GM12878 (cell line): ENCODE measurements around the gene PUDP. TPM values are rescaled to one million over a fixed set of nuclear protein-coding genes. Genes with fewer than 3 reads are reported as not detected.

ENCODE experiments used
- ATAC-seq: fragments of 200-7000 bp; cut with Tn5 transposase; 3 replicates; pipeline ENCODE4 v1.9.1; 2020; ENCODE audit warnings: mild to moderate bottlenecking, moderate library complexity
- BruUV-seq: library from RNA; stranded (reverse); fragments of 400-500 nt; replicated peaks from 2 replicates; lab custom pipeline; 2021; lab: Mats Ljungman, UMichigan
- CTCF ChIA-PET: fragments of 300-600 bp; sonication (Branson Sonifier 250); formaldehyde crosslinking; extraction: SDS; loops from one replicate; lab custom pipeline; 2021; ENCODE audit warnings: inconsistent platforms; lab: Yijun Ruan, JAX
- POLR2A ChIA-PET: fragments of 350-600 bp; formaldehyde crosslinking; extraction: SDS; loops from one replicate; lab custom pipeline; 2021; ENCODE audit warnings: inconsistent platforms; lab: Charles Lee
- RAD21 ChIA-PET: fragments of 300-600 bp; sonication (Branson Sonifier 250); formaldehyde crosslinking; loops from one replicate; lab custom pipeline; 2023; ENCODE audit warnings: antibody characterized with exemption; ENCODE audit not compliant: unreplicated experiment; lab: Charles Lee
- SMC1A ChIA-PET: fragments of 300-600 bp; sonication (Branson Sonifier 250); formaldehyde crosslinking; loops from one replicate; lab custom pipeline; 2023; ENCODE audit not compliant: unreplicated experiment, uncharacterized antibody; lab: Charles Lee
- DNase-seq: peaks from one replicate; pipeline ENCODE4 v3.0.0-alpha.2; 2011; ENCODE audit warnings: low read depth, low spot score
- FAIRE-seq: peaks from 3 replicates; lab custom pipeline; 2011; peaks lifted over from hg19 to GRCh38; lab: Jason Lieb, UNC
- H2AFZ ChIP-seq: 2 replicates; pipeline ENCODE4 v1.6.0; 2011; ENCODE audit warnings: low read depth, low read length, control low read depth; ENCODE audit not compliant: control insufficient read depth
- H3K27ac ChIP-seq: 2 replicates; pipeline ENCODE4 v1.5.1; 2011; ENCODE audit warnings: control low read depth; ENCODE audit not compliant: control insufficient read depth, insufficient read depth
- H3K27me3 ChIP-seq, 2 experiments: replicated peaks in 1 of 2; 2 replicates each; pipeline versions ENCODE4 v1.6.0 to v1.6.1; 2011; ENCODE audit warnings: low read length in 1 of 2; ENCODE audit not compliant: control insufficient read depth in 2 of 2, insufficient read depth in 2 of 2
- H3K36me3 ChIP-seq, 2 experiments: 2 replicates each; pipeline ENCODE4 v1.5.1; 2011; ENCODE audit warnings: low read length in 1 of 2; ENCODE audit not compliant: control insufficient read depth in 2 of 2, insufficient read depth in 2 of 2
- H3K4me1 ChIP-seq: 2 replicates; pipeline ENCODE4 v1.6.1; 2011; ENCODE audit warnings: mild to moderate bottlenecking, low read length, moderate library complexity, mixed read lengths; ENCODE audit not compliant: control insufficient read depth, insufficient read depth
- H3K4me2 ChIP-seq: 2 replicates; pipeline ENCODE4 v1.6.0; 2011; ENCODE audit warnings: control low read depth; ENCODE audit not compliant: control insufficient read depth, insufficient read depth
- H3K4me3 ChIP-seq: fragments of 200-600 bp; sonication (generic); 2 replicates; pipeline ENCODE4 v1.5.1; 2016
- H3K79me2 ChIP-seq: 2 replicates; pipeline ENCODE4 v1.6.0; 2011; ENCODE audit warnings: low read length; ENCODE audit not compliant: control insufficient read depth, insufficient read depth
- H3K9ac ChIP-seq: 2 replicates; pipeline ENCODE4 v1.8.0; 2011; ENCODE audit warnings: low read length, control low read depth, mixed read lengths; ENCODE audit not compliant: control insufficient read depth, insufficient read depth
- H3K9me3 ChIP-seq: replicated peaks from 3 replicates; pipeline ENCODE4 v1.5.1; 2011; ENCODE audit warnings: mild to moderate bottlenecking, low read length; ENCODE audit not compliant: control insufficient read depth, insufficient read depth
- H4K20me1 ChIP-seq: 2 replicates; pipeline ENCODE4 v1.6.0; 2011; ENCODE audit not compliant: control insufficient read depth, insufficient read depth
- BCL11A ChIP-seq: IDR thresholded peaks from 2 replicates; pipeline ENCODE4 v1.6.1; 2011; ENCODE audit warnings: low read depth, low read length
- BHLHE40 ChIP-seq, 2 experiments: fragments of 450-650 bp in 1 of 2; IDR thresholded peaks; 2 replicates each; pipeline ENCODE4 v1.6.1; 2011 to 2017; ENCODE audit warnings: low read depth in 2 of 2, borderline replicate concordance in 1 of 2, improper control_type of control experiment in 1 of 2, low read length in 1 of 2, mild to moderate bottlenecking in 1 of 2
- HCFC1 ChIP-seq: fragments of 150-350 bp; IDR thresholded peaks from 2 replicates; pipeline ENCODE4 v1.6.1; 2014; ENCODE audit warnings: low read length
- HDAC2 ChIP-seq: fragments of 200-600 bp; sonication (generic); IDR thresholded peaks from 2 replicates; pipeline ENCODE4 v1.6.1; 2017
- JUND ChIP-seq: IDR thresholded peaks from 2 replicates; pipeline ENCODE4 v1.6.1; 2012; ENCODE audit warnings: low read depth, mild to moderate bottlenecking, low read length, improper control_type of control experiment, moderate library complexity
- MTA3 ChIP-seq: IDR thresholded peaks from 2 replicates; pipeline ENCODE4 v1.6.1; 2012; ENCODE audit warnings: low read length, inconsistent platforms, borderline replicate concordance
- NFIC ChIP-seq: IDR thresholded peaks from 2 replicates; pipeline ENCODE4 v1.6.1; 2012; ENCODE audit warnings: low read depth, mild to moderate bottlenecking, inconsistent platforms, low read length, moderate library complexity
- NR2C1 ChIP-seq: fragments of 450-650 bp; IDR thresholded peaks from 2 replicates; pipeline ENCODE4 v1.6.1; 2017; ENCODE audit warnings: antibody characterized with exemption, mild to moderate bottlenecking, moderate library complexity
- PBX3 ChIP-seq: IDR thresholded peaks from 2 replicates; pipeline ENCODE4 v1.6.1; 2011; ENCODE audit warnings: mild to moderate bottlenecking, low read depth, low read length, moderate library complexity; ENCODE audit not compliant: insufficient replicate concordance
- SMAD1 ChIP-seq: fragments of 450-650 bp; IDR thresholded peaks from 2 replicates; pipeline ENCODE4 v1.6.1; 2018; ENCODE audit warnings: mild to moderate bottlenecking, low read depth; ENCODE audit not compliant: partially characterized antibody
- SUPT20H ChIP-seq: IDR thresholded peaks from 2 replicates; pipeline ENCODE4 v1.6.1; 2011; ENCODE audit warnings: low read depth, mild to moderate bottlenecking, low read length, moderate library complexity, borderline replicate concordance; ENCODE audit not compliant: control insufficient read depth
- TAF1 ChIP-seq: IDR thresholded peaks from 2 replicates; pipeline ENCODE4 v1.6.1; 2011; ENCODE audit warnings: mild to moderate bottlenecking, low read depth, low read length, borderline replicate concordance
- USF2 ChIP-seq: IDR thresholded peaks from 2 replicates; pipeline ENCODE4 v1.6.1; 2011; ENCODE audit warnings: low read depth, low read length, improper control_type of control experiment, borderline replicate concordance
- ZBTB33 ChIP-seq: fragments of 450-650 bp; IDR thresholded peaks from 2 replicates; pipeline ENCODE4 v1.6.1; 2017; ENCODE audit warnings: mild to moderate bottlenecking
- WGBS: methylation state at CpG from one replicate; pipeline ENCODE4 v1.1.6; 2016; ENCODE audit warnings: low lambda C conversion rate; ENCODE audit not compliant: insufficient replicate concordance, insufficient coverage; ENCODE audit errors: missing lambda C conversion rate; 5-methylcytosine and 5-hydroxymethylcytosine counted together
- in situ Hi-C: fragments of 300-500 bp; cut with MboI; formaldehyde crosslinking; loops from 9 replicates; pipeline ENCODE4 v1.14.3; 2018; ENCODE audit warnings: mixed read lengths
- intact Hi-C: fragments of 100-400 bp; cut with micrococcal nuclease; formaldehyde crosslinking; loops from one replicate; pipeline ENCODE4 v1.14.2; 2022; ENCODE audit not compliant: unreplicated experiment
- polyA plus RNA-seq, 11 experiments: library from polyadenylated mRNA; depleted of rRNA in 4 of 11; unstranded in 6 of 11; stranded (reverse) in 5 of 11; fragments of >200 nt; fragmentation: Nextera tagmentation in 4 of 11; fragmentation: Illumina TruSeq in 1 of 11; extraction: Ambion mirVana in 4 of 11; extraction: Trizol in 1 of 11; gene quantifications; 1 replicate in 1 of 11; 2 replicates in 10 of 11; pipeline versions ENCODE4 v1.2.1 to v1.2.3, GENCODE V29; 2011 to 2016; ENCODE audit warnings: inconsistent platforms in 2 of 11, missing spikeins in 2 of 11, low read depth in 1 of 11
- total RNA-seq, 4 experiments: library from RNA; depleted of rRNA in 3 of 4; stranded (reverse); fragments of >200 nt in 3 of 4; fragmentation: Illumina TruSeq in 1 of 4; extraction: Trizol in 1 of 4; gene quantifications; 2 replicates each; pipeline versions ENCODE4 v1.2.1 to v1.2.3, GENCODE V29; 2013 to 2021

Gene PUDP
- total and polyA plus RNA-seq, 10 of the 15 experiments (the other 5 are each of a cell fraction or from before 2014, with no cell fraction given): 30.8 to 83.5 (median 61.7) TPM

- TF ChIP-seq TAF1: no peak
- TF ChIP-seq NFIC: no peak
- TF ChIP-seq BHLHE40 (IDR thresholded peaks at IDR 0.05; ENCODE audit: borderline replicate concordance in 1 of 2, low read depth in 2 of 2, low read length in 1 of 2): no peak
- no peak for TF ChIP-seq BCL11A
- TF ChIP-seq JUND: no peak
- TF ChIP-seq, all 136 proteins: peak for 0
Observed at GRCh38 chrX:7116081-7116480, 31.9 kb downstream of the PUDP start (continued).

- Histone ChIP-seq H3K4me1 (peaks cover 77% of the 10 kb centered on the region), H3K27ac (peak overlapping the region; percentile 76), H2AFZ (no peak overlapping the region), H3K9ac (peak overlapping the region; percentile 46), H3K36me3 (peaks cover 0 to 4% of the 10 kb centered on the region in 2 experiments; a peak in 2 of 4 replicates), H3K4me2 (peak overlapping the region; percentile 36), H3K4me3 (no peak overlapping the region), H3K27me3 (no peaks in the 10 kb centered on the region), H3K79me2 (peaks cover 33% of the 10 kb centered on the region), H4K20me1 (no peaks in the 10 kb centered on the region), H3K9me3 (peaks cover 2% of the 10 kb centered on the region; the same call in 2 of the 3 replicates)
- in situ Hi-C loops: no loop called here
- ATAC-seq (peak; percentile 77), FAIRE-seq (peak; percentile 83), DNase-seq (peak; percentile 87)
- BruUV-seq: no TSS peak
- POLR2A ChIA-PET: interaction anchor here (0.6 to 10.2 kb wide), 7 partner anchors 18 to 32 kb away, joined by 3 to 117 read pairs (median 4); partner anchors contain the start of genes PUDP and STS
- RAD21 ChIA-PET: interaction anchor here (0.9 to 10.2 kb wide), 12 partner anchors 10 to 376 kb away, joined by 3 to 127 read pairs (median 5); partner anchors contain the start of genes PUDP and STS
- SMC1A ChIA-PET: interaction anchor here (0.7 to 3.6 kb wide), 17 partner anchors 9 to 376 kb away, joined by 3 to 39 read pairs (median 6); partner anchors contain the start of gene PUDP
- 6% methylated on average over 6 of the region's 6 CpGs for WGBS
- CTCF ChIA-PET: interaction anchor here (0.8 to 3.0 kb wide), 9 partner anchors 8 to 64 kb away, joined by 3 to 14 read pairs (median 4); no protein-coding TSS in a partner anchor
- intact Hi-C loops: loop anchor here (1.0 to 2.0 kb wide), 2 partner anchors 17 to 56 kb away; no protein-coding TSS in a partner anchor
- TF ChIP-seq PBX3 (no peak), USF2 (no peak), HCFC1 (no peak), ZBTB33 (no peak), NR2C1 (peak; percentile 60), SUPT20H (no peak), HDAC2 (no peak), MTA3 (no peak), SMAD1 (no peak)
Observed at GRCh38 chrX:7115557-7115956, 32.4 kb downstream of the PUDP start.
